KMS-11 (cell line): ENCODE results near the gene IST1.

Experiments used
- H2AFZ ChIP-seq: fragments of 200-600 bp; sonication (generic); 2 replicates; pipeline ENCODE4 v1.6.1; 2016; ENCODE audit warnings: antibody characterized with exemption, mixed run types, low read depth
- H3K27ac ChIP-seq: fragments of 200-600 bp; sonication (generic); 2 replicates; pipeline ENCODE4 v1.6.1; 2016; ENCODE audit warnings: mild to moderate bottlenecking, mixed run types
- H3K27me3 ChIP-seq: fragments of 200-600 bp; sonication (generic); 2 replicates; pipeline ENCODE4 v1.6.1; 2017; ENCODE audit warnings: mild to moderate bottlenecking, low read depth, mixed run types, moderate library complexity; ENCODE audit not compliant: insufficient read depth
- H3K36me3 ChIP-seq: fragments of 200-600 bp; sonication (generic); 2 replicates; pipeline ENCODE4 v1.6.1; 2017; ENCODE audit warnings: mild to moderate bottlenecking, mixed run types; ENCODE audit not compliant: insufficient read depth
- H3K4me1 ChIP-seq: fragments of 200-600 bp; sonication (generic); 2 replicates; pipeline ENCODE4 v1.6.1; 2016; ENCODE audit warnings: mild to moderate bottlenecking, low read depth, mixed run types; ENCODE audit not compliant: poor library complexity, severe bottlenecking
- H3K4me2 ChIP-seq: fragments of 200-600 bp; sonication (generic); 2 replicates; pipeline ENCODE4 v1.7.0; 2016; ENCODE audit warnings: mild to moderate bottlenecking, mixed run types
- H3K4me3 ChIP-seq: fragments of 200-600 bp; sonication (generic); IDR thresholded peaks from 2 replicates; pipeline ENCODE4 v1.6.1; 2017; ENCODE audit warnings: low read depth, low read length, mixed read lengths; ENCODE audit not compliant: insufficient read depth
- H3K79me2 ChIP-seq: fragments of 200-600 bp; sonication (generic); 2 replicates; pipeline ENCODE4 v1.6.1; 2016; ENCODE audit warnings: low read depth, mixed run types; ENCODE audit not compliant: insufficient read depth
- H3K9ac ChIP-seq: fragments of 200-600 bp; sonication (generic); 2 replicates; pipeline ENCODE4 v1.6.1; 2016; ENCODE audit warnings: mild to moderate bottlenecking, mixed run types
- H4K20me1 ChIP-seq: fragments of 200-600 bp; sonication (generic); 2 replicates; pipeline ENCODE4 v1.6.1; 2016; ENCODE audit warnings: mild to moderate bottlenecking, mixed run types; ENCODE audit not compliant: insufficient read depth
- TF ChIP-seq, protein P1 (sequence below): fragments of 200-600 bp; sonication (generic); conservative IDR thresholded peaks from 2 replicates; pipeline ENCODE4 v1.6.1; 2017; ENCODE audit warnings: low read depth, mild to moderate bottlenecking, antibody characterized with exemption, low read length, moderate library complexity, mixed read lengths

IST1 gene

DNA sequence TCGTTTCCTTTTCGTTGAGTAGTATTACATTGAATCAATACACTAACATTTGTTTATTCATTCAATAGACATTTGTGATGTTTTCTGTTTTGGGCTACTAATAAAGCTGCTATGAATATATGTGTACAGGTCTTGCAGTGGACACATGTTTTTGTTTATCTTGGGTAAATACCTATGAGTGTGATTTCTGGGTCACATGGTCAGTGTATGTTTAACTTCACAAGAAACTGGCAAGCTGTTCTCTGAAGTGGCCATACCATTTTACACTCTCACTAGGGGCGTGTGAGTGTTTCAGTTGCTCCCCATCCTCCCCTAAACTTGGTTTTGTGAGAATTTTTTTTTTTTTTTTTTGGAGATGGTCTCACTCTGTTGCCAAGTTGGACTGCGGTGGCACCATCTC, 69.9 kb downstream of the IST1 start:
- Histone ChIP-seq H3K4me1 (no peaks in the 10 kb centered on the region), H2AFZ (no peak overlapping the region), H3K4me2 (no peak overlapping the region), H3K79me2 (no peaks in the 10 kb centered on the region), H4K20me1 (no peaks in the 10 kb centered on the region), H3K27me3 (no peaks in the 10 kb centered on the region), H3K9ac (no peak overlapping the region), H3K36me3 (no peaks in the 10 kb centered on the region), H3K4me3 (no peak overlapping the region), H3K27ac (no peak overlapping the region)
- TF ChIP-seq, protein P1, sequence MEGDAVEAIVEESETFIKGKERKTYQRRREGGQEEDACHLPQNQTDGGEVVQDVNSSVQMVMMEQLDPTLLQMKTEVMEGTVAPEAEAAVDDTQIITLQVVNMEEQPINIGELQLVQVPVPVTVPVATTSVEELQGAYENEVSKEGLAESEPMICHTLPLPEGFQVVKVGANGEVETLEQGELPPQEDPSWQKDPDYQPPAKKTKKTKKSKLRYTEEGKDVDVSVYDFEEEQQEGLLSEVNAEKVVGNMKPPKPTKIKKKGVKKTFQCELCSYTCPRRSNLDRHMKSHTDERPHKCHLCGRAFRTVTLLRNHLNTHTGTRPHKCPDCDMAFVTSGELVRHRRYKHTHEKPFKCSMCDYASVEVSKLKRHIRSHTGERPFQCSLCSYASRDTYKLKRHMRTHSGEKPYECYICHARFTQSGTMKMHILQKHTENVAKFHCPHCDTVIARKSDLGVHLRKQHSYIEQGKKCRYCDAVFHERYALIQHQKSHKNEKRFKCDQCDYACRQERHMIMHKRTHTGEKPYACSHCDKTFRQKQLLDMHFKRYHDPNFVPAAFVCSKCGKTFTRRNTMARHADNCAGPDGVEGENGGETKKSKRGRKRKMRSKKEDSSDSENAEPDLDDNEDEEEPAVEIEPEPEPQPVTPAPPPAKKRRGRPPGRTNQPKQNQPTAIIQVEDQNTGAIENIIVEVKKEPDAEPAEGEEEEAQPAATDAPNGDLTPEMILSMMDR, result no peak

DNA sequence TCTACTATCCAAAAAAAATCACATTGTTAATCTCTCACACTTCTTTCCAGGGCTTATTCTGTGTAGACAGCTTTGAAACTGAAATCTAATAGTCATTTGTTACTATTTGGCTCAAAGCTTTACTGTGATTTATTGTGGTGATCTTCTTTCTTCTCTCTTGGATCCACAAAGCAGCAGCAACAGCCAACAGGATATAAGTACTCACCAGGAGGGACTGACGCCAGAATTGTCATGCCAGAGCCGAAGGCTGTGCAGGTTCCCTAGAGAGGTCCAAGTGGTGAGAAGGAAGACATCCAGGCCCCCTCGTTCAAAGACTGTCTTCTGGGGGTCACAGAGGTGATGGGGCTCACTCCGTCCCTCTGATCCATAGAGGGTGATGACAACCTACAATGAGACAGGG, 71.6 kb downstream of the IST1 start:
- H3K9ac ChIP-seq, result no peak overlapping the region
- no peaks in the 10 kb centered on the region for H3K36me3 ChIP-seq
- no peak overlapping the region for H3K27ac ChIP-seq
- no peaks in the 10 kb centered on the region for H4K20me1 ChIP-seq
- H3K27me3 ChIP-seq, result no peaks in the 10 kb centered on the region
- H3K4me1 ChIP-seq, result no peaks in the 10 kb centered on the region
- no peak overlapping the region for H3K4me3 ChIP-seq
- H3K4me2 ChIP-seq, result no peak overlapping the region
- H3K79me2 ChIP-seq, result no peaks in the 10 kb centered on the region
- H2AFZ ChIP-seq, result no peak overlapping the region
- TF ChIP-seq, protein P1, result no peak

DNA sequence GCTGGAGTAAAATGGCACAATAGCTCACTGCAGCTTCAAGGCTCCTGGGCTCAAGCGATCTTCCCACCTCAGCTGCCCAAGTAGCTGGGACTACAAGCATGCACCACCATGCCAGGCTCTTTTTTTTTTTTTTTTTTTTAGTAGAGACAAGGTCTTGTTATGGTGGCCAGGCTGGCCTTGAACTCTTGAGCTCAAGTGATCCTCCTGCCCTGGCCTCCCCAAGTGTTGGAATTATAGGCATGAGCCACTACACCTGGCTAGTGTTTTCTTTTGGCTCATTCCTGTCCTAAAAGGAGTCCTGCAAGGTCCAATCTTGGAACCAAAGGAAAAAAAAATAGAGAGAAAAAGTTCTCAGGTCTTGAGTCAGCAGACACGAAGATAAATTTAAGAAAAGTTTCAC, 74.0 kb downstream of the IST1 start:
- no peaks in the 10 kb centered on the region for H3K4me1 ChIP-seq
- no peak overlapping the region for H3K27ac ChIP-seq
- H3K9ac ChIP-seq, result no peak overlapping the region
- H3K36me3 ChIP-seq, result no peaks in the 10 kb centered on the region
- no peak overlapping the region for H3K4me2 ChIP-seq
- no peaks in the 10 kb centered on the region for H4K20me1 ChIP-seq
- TF ChIP-seq, protein P1, result no peak
- H3K27me3 ChIP-seq, result no peaks in the 10 kb centered on the region
- H2AFZ ChIP-seq, result no peak overlapping the region
- H3K4me3 ChIP-seq, result no peak overlapping the region
- no peaks in the 10 kb centered on the region for H3K79me2 ChIP-seq

DNA sequence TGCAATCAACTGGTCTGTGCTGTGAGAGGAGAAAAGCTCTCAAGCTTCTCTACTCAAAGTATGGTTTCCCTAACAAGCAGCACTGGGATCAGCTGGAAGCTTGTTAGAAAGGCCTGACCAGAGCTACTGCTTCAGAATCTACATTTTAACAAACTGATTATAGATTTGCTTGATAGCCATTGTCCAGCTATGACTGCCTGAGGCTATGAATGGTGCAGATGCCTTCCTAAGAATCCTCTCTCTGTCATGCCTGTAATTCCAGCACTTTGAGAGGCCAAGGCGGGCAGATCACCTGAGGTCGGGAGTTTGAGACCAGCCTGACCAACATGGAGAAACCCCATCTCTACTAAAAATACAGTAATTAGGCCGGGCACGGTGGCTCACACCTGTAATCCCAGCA, 76.2 kb downstream of the IST1 start:
- Histone ChIP-seq H4K20me1 (no peaks in the 10 kb centered on the region), H3K36me3 (no peaks in the 10 kb centered on the region), H3K4me3 (no peak overlapping the region), H3K9ac (no peak overlapping the region), H3K79me2 (no peaks in the 10 kb centered on the region), H3K27me3 (no peaks in the 10 kb centered on the region), H3K27ac (no peak overlapping the region), H3K4me1 (no peaks in the 10 kb centered on the region), H3K4me2 (no peak overlapping the region), H2AFZ (no peak overlapping the region)
- TF ChIP-seq, protein P1, result no peak

DNA sequence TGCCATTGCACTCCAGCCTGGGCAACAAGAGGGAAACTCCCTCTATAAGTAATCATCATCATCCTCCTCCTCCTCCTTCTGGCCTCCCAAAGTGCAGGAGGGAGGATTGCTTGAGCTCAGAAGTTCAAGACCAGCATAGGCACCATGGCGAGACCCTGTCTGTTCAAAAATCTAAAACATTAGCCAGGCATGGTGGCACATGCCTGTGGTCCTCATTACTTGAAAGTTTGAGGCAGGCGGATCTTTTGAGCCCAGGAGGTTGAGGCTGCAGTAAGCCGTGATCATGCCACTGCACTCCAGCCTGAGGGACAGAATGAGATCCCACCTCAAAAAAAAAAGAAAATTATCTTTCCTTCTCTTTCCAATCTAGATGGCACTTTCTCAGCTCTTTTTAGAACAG, 77.0 kb downstream of the IST1 start:
- no peaks in the 10 kb centered on the region for H3K27me3 ChIP-seq
- H3K4me1 ChIP-seq, result no peaks in the 10 kb centered on the region
- no peak overlapping the region for H3K27ac ChIP-seq
- H3K4me2 ChIP-seq, result no peak overlapping the region
- no peaks in the 10 kb centered on the region for H3K79me2 ChIP-seq
- no peak overlapping the region for H2AFZ ChIP-seq
- no peaks in the 10 kb centered on the region for H3K36me3 ChIP-seq
- no peaks in the 10 kb centered on the region for H4K20me1 ChIP-seq
- H3K4me3 ChIP-seq, result no peak overlapping the region
- no peak overlapping the region for H3K9ac ChIP-seq
- TF ChIP-seq, protein P1, result no peak
